ENCODE data around the gene NELL2. TPM values are rescaled to one million over a fixed set of nuclear protein-coding genes. Genes with fewer than 3 reads are reported as not detected.

Gene NELL2
- total and polyA plus RNA-seq, 7 donors: 0.17 to 1.8 (median 0.30) TPM; not detected in 3

GRCh38 chr12:44881197-44881596, 5.1 kb upstream of the NELL2 start:
- 63 to 79% (median 76%) methylated on average over 1 of the region's 1 CpG for WGBS, 3 donors
- Histone ChIP-seq H3K4me1 (peaks cover 6% of the 10 kb centered on the region), H3K4me3 (no peak overlapping the region), H3K9me3 (peaks cover 8% of the 10 kb centered on the region), H3K36me3 (ENCODE audit: insufficient read depth in 1 of 2, low read depth in 1 of 2) (no peaks in the 10 kb centered on the region), H3K27me3 (ENCODE audit: insufficient read depth in 3 of 3, low read length in 2 of 3) (peaks cover 0 to 17% (median 0%) of the 10 kb centered on the region in 3 donors), H3K27ac (no peak overlapping the region)
- ATAC-seq (no peak), DNase-seq (no peak)
- TF ChIP-seq CTCF (IDR thresholded peaks at IDR 0.05): no peak
- intact Hi-C loops (cut with DNase I): no loop called here

- DNase-seq (peak; percentile 15 to 45), ATAC-seq (peak in 3 of 4 donors; percentile 32 to 62 (median 53))
- H3K27me3 ChIP-seq (ENCODE audit: insufficient read depth in 3 of 3, low read length in 2 of 3): peaks cover 0 to 57% (median 1%) of the 10 kb centered on the region in 3 donors
- TF ChIP-seq CTCF (IDR thresholded peaks at IDR 0.05): no peak
- no peak overlapping the region for H3K27ac ChIP-seq
- peaks cover 17% of the 10 kb centered on the region for H3K4me1 ChIP-seq
- H3K4me3 ChIP-seq: peak overlapping the region; percentile 64
- WGBS, 3 donors: 1 to 2% (median 2%) methylated on average over 39 to 42 of the region's 42 CpGs
- peaks cover 8% of the 10 kb centered on the region for H3K9me3 ChIP-seq
- intact Hi-C loops (cut with DNase I): no loop called here
- no peaks in the 10 kb centered on the region for H3K36me3 ChIP-seq (ENCODE audit: insufficient read depth in 1 of 2, low read depth in 1 of 2)
These were observed 662 bp upstream of the NELL2 start for GRCh38 chr12:44876544-44877410.

GRCh38 chr12:44875417-44875953, 630 bp downstream of the NELL2 start:
- Histone ChIP-seq H3K4me1 (peaks cover 17% of the 10 kb centered on the region), H3K27me3 (ENCODE audit: insufficient read depth in 3 of 3, low read length in 2 of 3) (peaks cover 0 to 67% (median 3%) of the 10 kb centered on the region in 3 donors), H3K27ac (no peak overlapping the region), H3K9me3 (no peaks in the 10 kb centered on the region), H3K36me3 (ENCODE audit: insufficient read depth in 1 of 2, low read depth in 1 of 2) (no peaks in the 10 kb centered on the region), H3K4me3 (peak overlapping the region; percentile 64)
- 0 to 1% (median 0%) methylated on average over 27 of the region's 27 CpGs for WGBS, 3 donors
- intact Hi-C loops (cut with DNase I): no loop called here
- DNase-seq (no peak), ATAC-seq (peak in 1 of 4 donors; percentile 48)
- TF ChIP-seq CTCF (IDR thresholded peaks at IDR 0.05): no peak

- Histone ChIP-seq H3K9me3 (no peaks in the 10 kb centered on the region), H3K4me1 (peaks cover 17% of the 10 kb centered on the region), H3K4me3 (peak overlapping the region; percentile 64), H3K27ac (no peak overlapping the region), H3K36me3 (ENCODE audit: insufficient read depth in 1 of 2, low read depth in 1 of 2) (no peaks in the 10 kb centered on the region), H3K27me3 (ENCODE audit: insufficient read depth in 3 of 3, low read length in 2 of 3) (peaks cover 0 to 72% (median 4%) of the 10 kb centered on the region in 3 donors)
- ATAC-seq: peak in 1 of 4 donors; percentile 17
- WGBS, 3 donors: 0 to 3% (median 2%) methylated on average over 12 of the region's 12 CpGs
- intact Hi-C loops (cut with DNase I): no loop called here
- no peak for DNase-seq
- TF ChIP-seq CTCF (IDR thresholded peaks at IDR 0.05): no peak
These were observed 1.1 kb downstream of the NELL2 start for GRCh38 chr12:44874981-44875416.
